ENCODE results near the gene GP1BA.

The GP1BA gene

DNA sequence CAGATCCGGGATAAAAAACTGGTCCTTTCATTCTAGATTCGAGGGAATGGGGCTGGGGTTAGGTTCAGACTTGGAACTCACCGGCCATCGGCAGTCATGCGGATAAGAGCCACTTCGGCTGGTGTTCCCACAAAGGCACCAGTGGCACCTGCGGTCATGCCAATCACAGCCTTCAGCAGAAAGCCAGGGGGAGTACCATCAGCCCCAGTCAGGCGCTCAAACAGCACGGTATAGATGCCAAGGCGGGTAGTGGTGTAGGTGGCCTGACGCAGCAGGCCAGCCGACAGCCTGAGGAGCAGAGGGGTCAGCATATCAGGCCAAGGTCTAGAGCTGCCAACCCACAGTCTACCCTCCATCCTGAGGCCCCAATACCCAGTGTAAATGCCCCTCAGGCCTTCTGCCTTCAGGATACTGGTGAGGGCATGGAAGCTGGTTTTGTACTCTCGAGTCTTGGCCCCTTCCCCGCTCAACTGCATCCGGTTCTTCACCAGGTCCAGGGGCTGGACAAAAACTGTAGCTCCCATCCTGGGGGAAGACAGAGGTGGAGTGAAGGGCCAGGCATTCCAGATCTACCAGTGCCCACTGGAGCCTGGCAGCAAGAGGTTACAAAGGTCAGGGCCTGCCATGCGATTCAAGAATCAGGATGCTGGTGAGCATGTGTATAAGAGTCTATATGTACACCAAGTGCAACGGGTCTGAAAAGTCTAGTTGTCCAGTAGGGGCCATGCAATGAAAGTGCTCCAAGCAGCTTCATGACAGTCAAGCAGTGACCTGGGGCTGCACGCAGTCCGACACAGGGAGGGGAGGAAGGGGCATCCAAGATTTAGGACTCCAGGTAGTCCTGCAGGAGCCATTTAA, 6.8 kb downstream of the GP1BA start:
- TF ChIP-seq POLR2A (IDR thresholded peaks at IDR 0.05; ENCODE audit: low read depth, low read length), result no peak
- FAIRE-seq, result no peak
- no peak for DNase-seq (ENCODE audit: insufficient read length, low spot score)

GRCh38 chr17:4939546-4939795, 7.4 kb downstream of the GP1BA start:
- FAIRE-seq, result no peak
- no peak for TF ChIP-seq POLR2A (IDR thresholded peaks at IDR 0.05; ENCODE audit: low read depth, low read length)

DNA sequence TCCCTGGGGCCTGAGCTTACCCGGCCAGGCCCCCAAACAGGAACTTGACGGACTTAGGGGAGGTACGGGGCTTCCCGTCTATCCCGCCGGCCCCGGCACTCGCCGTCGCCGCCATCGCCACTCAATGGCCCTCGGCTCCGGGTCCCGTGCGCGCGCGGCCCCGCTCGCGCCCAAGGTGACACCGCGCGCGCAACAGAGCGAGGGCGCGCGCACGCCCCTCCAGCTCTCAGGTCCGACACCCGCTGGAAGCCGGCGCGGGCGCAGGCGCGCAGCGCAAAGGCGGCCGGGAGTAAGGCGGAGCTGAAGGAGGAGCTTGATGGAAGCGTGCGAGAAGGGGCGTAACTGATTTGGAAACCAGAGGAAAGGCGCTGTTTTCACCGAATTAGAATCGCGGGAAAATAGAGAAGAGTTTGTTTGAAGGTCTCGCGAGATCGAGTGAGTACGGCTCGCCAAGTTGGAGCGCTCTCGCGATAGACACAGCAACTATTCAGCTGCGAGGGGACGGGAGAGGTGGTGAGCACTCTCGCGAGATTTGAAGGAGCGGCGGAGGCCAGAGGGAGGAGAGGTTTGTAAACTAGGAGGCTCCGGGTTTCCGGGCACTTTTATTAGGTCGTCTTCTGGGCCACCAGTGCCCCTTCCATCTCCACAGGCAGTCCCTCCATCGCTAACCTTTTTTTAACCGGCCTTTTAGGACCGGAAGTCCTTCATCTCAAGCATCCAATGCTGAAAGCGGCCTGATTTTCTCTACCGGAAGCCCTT, 7.9 kb downstream of the GP1BA start, which contains the start of the genes RNF167 and SLC25A11:
Gene RNF167 (plus strand): TSS at position 473 of the 759 bp plus-strand sequence. CDS start 642 bp downstream, outside the sequence.
Gene SLC25A11 (minus strand): TSS at position 251 of the 759 bp plus-strand sequence. CDS start 136 bp downstream, at position 115.
- peak; percentile 73 for FAIRE-seq
- peak; percentile 79 for TF ChIP-seq POLR2A (IDR thresholded peaks at IDR 0.05; ENCODE audit: low read depth, low read length)
- DNase-seq (ENCODE audit: insufficient read length, low spot score), result peak; percentile 98

More at GRCh38 chr17:4939546-4939795, 7.4 kb downstream of the GP1BA start:
- DNase-seq (ENCODE audit: insufficient read length, low spot score), result no peak

DNA sequence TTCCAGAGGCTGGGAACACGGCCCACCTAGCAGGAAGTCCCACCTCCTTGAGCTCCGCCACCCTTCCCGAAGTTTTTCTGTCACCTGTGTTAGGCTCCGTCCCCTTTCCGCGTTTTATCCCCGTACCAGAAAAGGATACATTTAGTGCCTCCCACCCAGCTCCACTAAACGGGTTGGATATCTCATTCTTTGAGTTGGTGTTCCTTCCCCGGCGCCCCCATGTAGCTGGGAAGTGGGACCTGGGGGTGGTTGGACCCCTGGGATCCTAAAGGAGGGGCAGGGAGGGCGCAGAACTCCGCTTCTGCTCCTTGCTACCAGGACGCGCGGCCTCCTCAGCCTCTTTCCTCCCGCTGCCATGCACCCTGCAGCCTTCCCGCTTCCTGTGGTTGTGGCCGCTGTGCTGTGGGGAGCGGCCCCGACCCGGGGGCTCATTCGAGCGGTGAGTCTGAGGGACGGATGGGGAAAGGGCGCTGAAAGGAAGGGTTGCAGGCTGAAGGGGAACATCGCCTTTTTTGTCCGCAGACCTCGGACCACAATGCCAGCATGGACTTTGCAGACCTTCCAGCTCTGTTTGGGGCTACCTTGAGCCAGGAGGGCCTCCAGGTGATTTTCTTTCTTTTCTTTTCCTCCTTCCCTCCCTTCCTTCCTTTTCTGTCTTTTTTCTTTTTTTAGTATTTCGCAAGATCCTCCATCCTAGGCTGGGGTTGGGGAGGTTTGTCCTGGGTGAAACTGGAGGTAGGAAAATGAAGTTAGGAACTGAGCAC, 8.7 kb downstream of the GP1BA start:
- peak; percentile 26; the same call in 1 of the 2 replicates for TF ChIP-seq POLR2A (IDR thresholded peaks at IDR 0.05; ENCODE audit: low read depth, low read length)
- FAIRE-seq (no peak), DNase-seq (ENCODE audit: insufficient read length, low spot score) (peak; percentile 77)

DNA sequence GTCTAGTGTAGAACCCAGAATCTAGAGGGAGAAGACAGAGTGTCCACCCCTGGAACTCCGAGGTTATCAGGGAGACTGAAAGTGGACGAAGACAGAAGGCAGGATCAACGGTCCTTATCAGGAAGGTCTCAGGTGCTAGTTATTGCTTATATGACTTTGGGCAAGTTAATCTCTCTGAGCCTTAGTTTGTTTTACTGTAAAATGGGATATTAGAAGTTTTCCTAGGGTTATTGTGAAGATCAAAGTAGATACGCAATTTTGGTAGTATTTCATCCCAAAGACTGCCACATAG, 9.2 kb downstream of the GP1BA start:
- no peak for TF ChIP-seq POLR2A (IDR thresholded peaks at IDR 0.05; ENCODE audit: low read depth, low read length)
- DNase-seq (ENCODE audit: insufficient read length, low spot score) (no peak), FAIRE-seq (no peak)

GRCh38 chr17:4942760-4943508, 10.9 kb downstream of the GP1BA start:
- DNase-seq (ENCODE audit: insufficient read length, low spot score), result no peak
- no peak for FAIRE-seq
- no peak for TF ChIP-seq POLR2A (IDR thresholded peaks at IDR 0.05; ENCODE audit: low read depth, low read length)

DNA sequence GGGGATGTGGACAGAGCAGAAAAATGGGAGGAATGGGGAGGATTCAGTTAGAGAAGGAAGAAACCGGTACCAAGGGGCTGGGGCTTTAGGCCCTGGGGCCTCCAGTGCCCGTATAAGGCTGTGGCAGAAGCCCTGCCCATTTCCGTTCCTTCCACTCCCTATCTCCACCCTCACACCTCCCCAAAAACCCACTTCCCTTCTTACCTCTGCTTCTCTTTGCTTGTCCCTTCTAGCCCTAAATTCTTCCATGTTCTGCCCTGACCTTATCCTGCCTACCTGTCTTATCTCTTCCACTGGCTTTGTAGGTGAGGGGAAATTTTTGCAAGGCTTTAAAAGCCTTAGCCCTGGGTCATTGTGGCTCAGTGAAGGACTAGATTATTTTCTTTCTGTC, 12.1 kb downstream of the GP1BA start:
- TF ChIP-seq POLR2A (IDR thresholded peaks at IDR 0.05; ENCODE audit: low read depth, low read length), result no peak
- no peak for FAIRE-seq
- DNase-seq (ENCODE audit: insufficient read length, low spot score), result no peak

GRCh38 chr17:4944554-4945175, 12.6 kb downstream of the GP1BA start:
- FAIRE-seq (no peak), DNase-seq (ENCODE audit: insufficient read length, low spot score) (no peak)
- no peak for TF ChIP-seq POLR2A (IDR thresholded peaks at IDR 0.05; ENCODE audit: low read depth, low read length)

DNA sequence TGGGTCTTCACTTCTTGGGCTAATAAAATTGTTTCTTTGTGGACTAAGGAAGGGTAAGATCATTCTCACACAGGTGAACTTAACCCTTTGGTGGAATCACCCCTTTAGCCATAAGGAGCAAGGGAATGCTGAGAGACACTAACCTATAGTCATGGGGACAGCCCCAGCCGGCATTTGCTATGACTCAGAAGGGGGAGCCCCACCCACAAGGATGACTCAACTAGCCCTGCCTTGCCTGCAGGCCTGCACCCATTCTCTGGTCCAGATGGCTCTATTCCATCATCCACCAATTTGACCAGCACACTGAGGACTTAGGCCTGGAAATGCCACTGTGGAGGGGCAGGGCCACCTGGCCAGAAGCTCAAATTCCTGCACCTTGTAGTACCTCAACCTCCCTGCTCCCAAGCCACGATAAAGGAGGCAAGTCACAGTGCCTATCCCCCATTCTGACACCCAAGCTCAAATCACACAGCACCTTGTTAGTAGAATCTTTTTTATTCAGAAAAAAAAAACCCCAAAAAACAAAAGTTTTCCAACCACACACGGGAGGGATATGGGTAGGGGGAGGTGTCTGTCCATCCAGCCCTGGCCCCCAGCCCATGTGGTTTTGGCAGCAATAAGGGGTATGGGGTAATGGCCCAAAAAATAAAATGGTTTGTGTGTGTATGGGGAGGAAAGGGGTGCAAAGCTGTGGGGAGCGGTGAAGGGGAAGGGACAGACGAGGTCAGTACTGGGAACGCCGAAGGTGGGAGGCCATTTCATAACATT, 13.3 kb downstream of the GP1BA start:
- DNase-seq (ENCODE audit: insufficient read length, low spot score), result peak; percentile 92
- FAIRE-seq, result peak; percentile 89

GRCh38 chr17:4945944-4946280, 13.8 kb downstream of the GP1BA start:
- DNase-seq (ENCODE audit: insufficient read length, low spot score), result no peak
- no peak for TF ChIP-seq POLR2A (IDR thresholded peaks at IDR 0.05; ENCODE audit: low read depth, low read length)
- FAIRE-seq, result no peak

More for the DNA sequence above, 13.3 kb downstream of the GP1BA start:
- peak; percentile 37; the same call in 1 of the 2 replicates for TF ChIP-seq POLR2A (IDR thresholded peaks at IDR 0.05; ENCODE audit: low read depth, low read length)

- DNase-seq (ENCODE audit: insufficient read length, low spot score) (no peak), FAIRE-seq (no peak)
- no peak for TF ChIP-seq POLR2A (IDR thresholded peaks at IDR 0.05; ENCODE audit: low read depth, low read length)
These were observed 14.4 kb downstream of the GP1BA start for GRCh38 chr17:4946312-4946976.

DNA sequence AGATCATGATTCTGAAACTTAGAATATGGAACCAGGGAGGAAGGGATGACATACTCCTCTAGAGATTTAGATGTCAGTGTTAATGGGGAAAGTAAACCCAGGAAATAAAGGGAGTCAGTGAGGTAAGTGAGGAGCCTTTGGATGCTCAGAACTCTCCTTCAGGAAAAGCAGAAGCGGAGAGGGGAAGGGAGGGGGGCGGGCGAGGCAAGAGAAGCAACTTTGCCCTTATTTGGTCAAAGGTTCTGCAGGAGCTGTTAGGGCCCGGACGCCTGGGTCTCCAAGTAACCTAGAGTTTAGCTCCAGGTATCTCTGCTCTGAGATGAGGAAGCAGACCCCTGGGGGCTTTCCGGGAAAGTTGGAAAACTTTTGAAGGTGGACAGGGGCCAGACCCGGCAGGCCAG, 14.9 kb downstream of the GP1BA start:
- no peak for DNase-seq (ENCODE audit: insufficient read length, low spot score)
- FAIRE-seq, result no peak

More for the DNA sequence above, 14.9 kb downstream of the GP1BA start:
- TF ChIP-seq POLR2A (IDR thresholded peaks at IDR 0.05; ENCODE audit: low read depth, low read length), result no peak

Data from H54 (cell line).